Measurements from ENCODE around the gene PKDREJ. TPM values are rescaled to one million over a fixed set of nuclear protein-coding genes. Genes with fewer than 3 reads are reported as not detected.

Gene PKDREJ
- total RNA-seq, 1 experiment from 2014 or later: not detected

DNA sequence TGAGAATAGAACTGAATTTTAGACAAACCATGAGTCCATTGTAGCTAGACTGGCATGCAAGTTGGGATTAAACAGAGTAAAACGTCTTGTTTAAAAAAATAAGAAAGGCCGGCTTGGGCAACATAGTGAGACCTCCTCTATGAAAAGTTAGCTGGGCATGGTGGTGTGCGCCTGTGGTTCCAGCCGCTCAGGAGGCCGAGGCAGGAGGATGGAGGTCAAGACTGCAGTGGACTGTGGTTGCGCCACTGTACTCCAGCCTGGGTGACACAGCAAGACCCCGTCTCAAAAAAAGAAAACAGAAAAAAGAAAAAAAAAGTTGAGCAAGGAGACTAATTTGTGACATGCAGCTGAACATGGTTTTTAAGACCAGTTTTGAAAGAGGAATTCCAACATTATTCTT is 36.6 kb downstream of the PKDREJ start:
- H3K4me3 ChIP-seq (replicated peaks in 1 of 2; ENCODE audit: low read depth in 1 of 2, low read length in 2 of 2): no peak overlapping the region
- H3K9me3 ChIP-seq (ENCODE audit: control insufficient read depth in 1 of 2, insufficient read depth in 1 of 2, low read depth in 1 of 2, low read length in 2 of 2): no peaks in the 10 kb centered on the region
- BruUV-seq (replicated peaks): no TSS peak
- no peaks in the 10 kb centered on the region for H3K27me3 ChIP-seq (ENCODE audit: insufficient read depth, low read length)
- H2AFZ ChIP-seq (ENCODE audit: low read depth, low read length, poor library complexity, severe bottlenecking): no peak overlapping the region
- H3K79me2 ChIP-seq (ENCODE audit: insufficient read depth, low read length): no peaks in the 10 kb centered on the region
- ChIA-PET POLR2A (no interaction called here), CTCF (no interaction called here), RAD21 (ENCODE audit: low non-redundant PET in 1 of 2, low total read pairs in 2 of 2, uncharacterized antibody in 2 of 2, unreplicated experiment in 2 of 2) (no interaction called here)
- no peak overlapping the region for H3K4me2 ChIP-seq (ENCODE audit: low read length)
- H3K9me2 ChIP-seq (ENCODE audit: insufficient read depth): no peaks in the 10 kb centered on the region
- intact Hi-C loops (cut with micrococcal nuclease): no loop called here
- H3K9ac ChIP-seq (ENCODE audit: low read length): no peak overlapping the region
- H4K20me1 ChIP-seq (ENCODE audit: insufficient read depth): no peaks in the 10 kb centered on the region
- no peak for TF ChIP-seq SRF (IDR thresholded peaks at IDR 0.05; ENCODE audit: low read depth)
- H3K27ac ChIP-seq (ENCODE audit: low read depth, low read length): no peak overlapping the region
- no peak for DNase-seq (ENCODE audit: low read depth, low spot score)
- no peaks in the 10 kb centered on the region for H3K36me3 ChIP-seq (ENCODE audit: control insufficient read depth in 1 of 2, insufficient read depth in 2 of 2, low read length in 2 of 2)
- H3K4me1 ChIP-seq (ENCODE audit: control insufficient read depth in 1 of 2, insufficient read depth in 2 of 2, low read length in 2 of 2): no peaks in the 10 kb centered on the region
- ATAC-seq: no peak

GRCh38 chr22:46225631-46226030 is 37.5 kb downstream of the PKDREJ start:
- DNase-seq (ENCODE audit: low read depth, low spot score): no peak
- ChIA-PET CTCF (no interaction called here), RAD21 (ENCODE audit: low non-redundant PET in 1 of 2, low total read pairs in 2 of 2, uncharacterized antibody in 2 of 2, unreplicated experiment in 2 of 2) (no interaction called here), POLR2A (no interaction called here)
- H3K9ac ChIP-seq (ENCODE audit: low read length): no peak overlapping the region
- H3K9me2 ChIP-seq (ENCODE audit: insufficient read depth): no peaks in the 10 kb centered on the region
- no peaks in the 10 kb centered on the region for H3K27me3 ChIP-seq (ENCODE audit: insufficient read depth, low read length)
- H4K20me1 ChIP-seq (ENCODE audit: insufficient read depth): no peaks in the 10 kb centered on the region
- no peak for ATAC-seq
- H3K79me2 ChIP-seq (ENCODE audit: insufficient read depth, low read length): no peaks in the 10 kb centered on the region
- no peak overlapping the region for H3K4me3 ChIP-seq (replicated peaks in 1 of 2; ENCODE audit: low read depth in 1 of 2, low read length in 2 of 2)
- no peaks in the 10 kb centered on the region for H3K4me1 ChIP-seq (ENCODE audit: control insufficient read depth in 1 of 2, insufficient read depth in 2 of 2, low read length in 2 of 2)
- no peak overlapping the region for H2AFZ ChIP-seq (ENCODE audit: low read depth, low read length, poor library complexity, severe bottlenecking)
- BruUV-seq (replicated peaks): no TSS peak
- intact Hi-C loops (cut with micrococcal nuclease): no loop called here
- no peak overlapping the region for H3K27ac ChIP-seq (ENCODE audit: low read depth, low read length)
- no peak overlapping the region for H3K4me2 ChIP-seq (ENCODE audit: low read length)
- no peaks in the 10 kb centered on the region for H3K36me3 ChIP-seq (ENCODE audit: control insufficient read depth in 1 of 2, insufficient read depth in 2 of 2, low read length in 2 of 2)
- no peaks in the 10 kb centered on the region for H3K9me3 ChIP-seq (ENCODE audit: control insufficient read depth in 1 of 2, insufficient read depth in 1 of 2, low read depth in 1 of 2, low read length in 2 of 2)
- TF ChIP-seq YY1 (IDR thresholded peaks at IDR 0.05; ENCODE audit: extremely low read depth, insufficient replicate concordance, low read depth, low read length): no peak
- TF ChIP-seq EZH2phosphoT487 (IDR thresholded peaks at IDR 0.05; ENCODE audit: borderline replicate concordance): no peak
- TF ChIP-seq, protein P1, sequence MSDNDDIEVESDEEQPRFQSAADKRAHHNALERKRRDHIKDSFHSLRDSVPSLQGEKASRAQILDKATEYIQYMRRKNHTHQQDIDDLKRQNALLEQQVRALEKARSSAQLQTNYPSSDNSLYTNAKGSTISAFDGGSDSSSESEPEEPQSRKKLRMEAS (IDR thresholded peaks at IDR 0.05): no peak
- no peak for TF ChIP-seq ATF3 (IDR thresholded peaks at IDR 0.05)
- TF ChIP-seq SP1 (IDR thresholded peaks at IDR 0.05; ENCODE audit: low read depth): no peak
- TF ChIP-seq SIN3A (IDR thresholded peaks at IDR 0.05; ENCODE audit: low read depth): no peak
- no peak for TF ChIP-seq ZFX (IDR thresholded peaks at IDR 0.05)
- TF ChIP-seq ZBTB33 (IDR thresholded peaks at IDR 0.05; ENCODE audit: extremely low read depth, insufficient replicate concordance, low read length): no peak
- no peak for TF ChIP-seq EGR1 (IDR thresholded peaks at IDR 0.05; ENCODE audit: low read depth)
- TF ChIP-seq FOSL1 (IDR thresholded peaks at IDR 0.05; ENCODE audit: low read depth): no peak
- TF ChIP-seq REST (IDR thresholded peaks at IDR 0.05; ENCODE audit: low read depth): no peak
